ENCODE data around the gene KIF1B.

GRCh38 chr1:10263450-10264082, 53.2 kb downstream of the KIF1B start:
- TF ChIP-seq EGR1 (IDR thresholded peaks at IDR 0.05) (no peak), EP300 (IDR thresholded peaks at IDR 0.05; ENCODE audit: borderline replicate concordance) (no peak), YY1 (IDR thresholded peaks at IDR 0.05; ENCODE audit: low read depth) (no peak), REST (IDR thresholded peaks at IDR 0.05; ENCODE audit: low read depth) (no peak), TCF12 (IDR thresholded peaks at IDR 0.05; ENCODE audit: low read depth) (no peak), CEBPB (IDR thresholded peaks at IDR 0.05) (no peak), USF1 (IDR thresholded peaks at IDR 0.05) (no peak), MAX (IDR thresholded peaks at IDR 0.05) (no peak), TAF1 (IDR thresholded peaks at IDR 0.05; ENCODE audit: low read depth) (no peak), RAD21 (IDR thresholded peaks at IDR 0.05; ENCODE audit: low read depth) (no peak)

All from Ishikawa (cell line).